AG10803 (cell line): ENCODE data around the gene CZIB.
A peak's percentile ranks its signal among the peaks of the same experiment; 100 is the strongest.

Experiments
- DNase-seq: peaks from one replicate; pipeline ENCODE4 v3.0.0; 2010; ENCODE audit warnings: low read depth
- H3K4me3 ChIP-seq: 2 replicates; pipeline ENCODE4 v1.5.1; 2011; ENCODE audit warnings: mild to moderate bottlenecking, low read length, control low read depth
- TF ChIP-seq, protein P1 (sequence below): conservative IDR thresholded peaks from 2 replicates; pipeline ENCODE4 v1.5.1; 2011; ENCODE audit warnings: mild to moderate bottlenecking, low read length, control low read depth, inconsistent platforms

CZIB gene

GRCh38 chr1:53165408-53165961 is 54.9 kb downstream of the CZIB start:
- no peak overlapping the region for H3K4me3 ChIP-seq
- peak; percentile 47 for DNase-seq
- TF ChIP-seq, protein P1, sequence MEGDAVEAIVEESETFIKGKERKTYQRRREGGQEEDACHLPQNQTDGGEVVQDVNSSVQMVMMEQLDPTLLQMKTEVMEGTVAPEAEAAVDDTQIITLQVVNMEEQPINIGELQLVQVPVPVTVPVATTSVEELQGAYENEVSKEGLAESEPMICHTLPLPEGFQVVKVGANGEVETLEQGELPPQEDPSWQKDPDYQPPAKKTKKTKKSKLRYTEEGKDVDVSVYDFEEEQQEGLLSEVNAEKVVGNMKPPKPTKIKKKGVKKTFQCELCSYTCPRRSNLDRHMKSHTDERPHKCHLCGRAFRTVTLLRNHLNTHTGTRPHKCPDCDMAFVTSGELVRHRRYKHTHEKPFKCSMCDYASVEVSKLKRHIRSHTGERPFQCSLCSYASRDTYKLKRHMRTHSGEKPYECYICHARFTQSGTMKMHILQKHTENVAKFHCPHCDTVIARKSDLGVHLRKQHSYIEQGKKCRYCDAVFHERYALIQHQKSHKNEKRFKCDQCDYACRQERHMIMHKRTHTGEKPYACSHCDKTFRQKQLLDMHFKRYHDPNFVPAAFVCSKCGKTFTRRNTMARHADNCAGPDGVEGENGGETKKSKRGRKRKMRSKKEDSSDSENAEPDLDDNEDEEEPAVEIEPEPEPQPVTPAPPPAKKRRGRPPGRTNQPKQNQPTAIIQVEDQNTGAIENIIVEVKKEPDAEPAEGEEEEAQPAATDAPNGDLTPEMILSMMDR, result no peak
